Gastroesophageal sphincter (tissue), 4 donors: ENCODE measurements around the gene TTC23. TPM values are rescaled to one million over a fixed set of nuclear protein-coding genes. Genes with fewer than 3 reads are reported as not detected.

Experiments
- ATAC-seq: fragments of 150-250 bp; one replicate; pipeline ENCODE4 v1.9.1; 2016; ENCODE audit warnings: mild to moderate bottlenecking, moderate library complexity
- H3K27ac ChIP-seq, 4 donors: fragments of 200-600 bp; sonication (generic) in 3 of 4; 1 replicate in 3 of 4; 2 replicates in 1 of 4; pipeline ENCODE4 v1.5.1; 2016 to 2019
- H3K27me3 ChIP-seq: fragments of 200-600 bp; sonication (generic); one replicate; pipeline ENCODE4 v1.5.1; 2019
- H3K36me3 ChIP-seq, 2 donors: fragments of 200-600 bp; sonication (generic); one replicate each; pipeline ENCODE4 v1.5.1; 2019; ENCODE audit warnings: control low read depth in 1 of 2
- H3K4me1 ChIP-seq, 3 donors: fragments of 200-600 bp; sonication (generic); 1 replicate in 2 of 3; 2 replicates in 1 of 3; pipeline ENCODE4 v1.5.1; 2016 to 2019; ENCODE audit warnings: control low read depth in 2 of 3
- H3K4me3 ChIP-seq, 2 donors: fragments of 200-600 bp; sonication (generic); one replicate each; pipeline ENCODE4 v1.5.1; 2019; ENCODE audit warnings: mild to moderate bottlenecking in 1 of 2, moderate library complexity in 1 of 2
- H3K9me3 ChIP-seq, 3 donors: fragments of 200-600 bp; sonication (generic); one replicate each; pipeline ENCODE4 v1.5.1; 2017 to 2019; ENCODE audit warnings: control low read depth in 2 of 3
- CTCF ChIP-seq, 4 experiments: fragments of 200-600 bp in 2 of 4; fragments of 450-650 bp in 2 of 4; sonication (generic) in 1 of 4; IDR thresholded peaks; one replicate each; pipeline ENCODE4 v1.5.1; 2017 to 2019; ENCODE audit warnings: antibody characterized with exemption in 4 of 4, mild to moderate bottlenecking in 2 of 4, moderate library complexity in 2 of 4
- EP300 ChIP-seq: sonication (generic); formaldehyde crosslinking; IDR thresholded peaks from one replicate; pipeline ENCODE4 v1.6.1; 2017; ENCODE audit warnings: antibody characterized with exemption, mild to moderate bottlenecking
- POLR2A ChIP-seq, 2 donors: fragments of 450-650 bp; IDR thresholded peaks; one replicate each; pipeline ENCODE4 v1.6.1; 2017; ENCODE audit warnings: antibody characterized with exemption in 2 of 2, mild to moderate bottlenecking in 2 of 2, moderate library complexity in 1 of 2
- POLR2AphosphoS5 ChIP-seq: sonication (generic); formaldehyde crosslinking; IDR thresholded peaks from one replicate; pipeline ENCODE4 v1.6.1; 2017; ENCODE audit warnings: antibody characterized with exemption
- WGBS, 2 donors: methylation state at CpG; one replicate each; pipeline ENCODE4 v1.1.5; 2018; ENCODE audit warnings: low coverage in 1 of 2; 5-methylcytosine and 5-hydroxymethylcytosine counted together
- total RNA-seq, 4 donors: library from RNA; depleted of rRNA; stranded (reverse); fragments of >200 nt; gene quantifications; one replicate each; pipeline ENCODE4 v1.1.0, GENCODE V29; 2016

The TTC23 gene
- total RNA-seq, 4 donors from 2014 or later, result 13.7 to 33.3 (median 20.0) TPM

- H3K36me3 ChIP-seq, result no peaks in the 10 kb centered on the region
- no peaks in the 10 kb centered on the region for H3K4me1 ChIP-seq
- TF ChIP-seq CTCF (IDR thresholded peaks at IDR 0.05) (no peak), POLR2AphosphoS5 (no peak), EP300 (no peak), POLR2A (IDR thresholded peaks at IDR 0.05) (no peak)
- no peak overlapping the region for H3K27ac ChIP-seq
- ATAC-seq, result no peak
- no peak overlapping the region for H3K4me3 ChIP-seq
- H3K27me3 ChIP-seq, result no peaks in the 10 kb centered on the region
- no peaks in the 10 kb centered on the region for H3K9me3 ChIP-seq
- WGBS, 2 donors, result 100% methylated on average over 2 of the region's 2 CpGs
Observed at GRCh38 chr15:99275061-99275460, 25.7 kb upstream of the TTC23 start.

- Histone ChIP-seq H3K36me3 (no peaks in the 10 kb centered on the region), H3K27ac (no peak overlapping the region), H3K9me3 (no peaks in the 10 kb centered on the region), H3K27me3 (no peaks in the 10 kb centered on the region), H3K4me3 (no peak overlapping the region), H3K4me1 (no peaks in the 10 kb centered on the region)
- no peak for TF ChIP-seq POLR2A (IDR thresholded peaks at IDR 0.05)
- ATAC-seq, result no peak
- WGBS, 2 donors, result 49 to 59% methylated on average over 3 of the region's 3 CpGs
Observed at GRCh38 chr15:99273801-99274200, 24.4 kb upstream of the TTC23 start.

GRCh38 chr15:99268431-99268830, 19.1 kb upstream of the TTC23 start:
- no peak for TF ChIP-seq CTCF (IDR thresholded peaks at IDR 0.05)
- TF ChIP-seq POLR2AphosphoS5, result no peak
- Histone ChIP-seq H3K27me3 (no peaks in the 10 kb centered on the region), H3K9me3 (no peaks in the 10 kb centered on the region), H3K4me1 (no peaks in the 10 kb centered on the region), H3K27ac (no peak overlapping the region), H3K4me3 (no peak overlapping the region), H3K36me3 (peaks cover 0 to 3% of the 10 kb centered on the region in 2 donors)
- WGBS, 2 donors, result 80 to 86% methylated on average over 5 of the region's 5 CpGs
- ATAC-seq, result no peak

GRCh38 chr15:99267957-99268356, 18.6 kb upstream of the TTC23 start:
- Histone ChIP-seq H3K9me3 (no peaks in the 10 kb centered on the region), H3K27me3 (no peaks in the 10 kb centered on the region), H3K27ac (no peak overlapping the region), H3K36me3 (peaks cover 0 to 3% of the 10 kb centered on the region in 2 donors), H3K4me1 (no peaks in the 10 kb centered on the region), H3K4me3 (no peak overlapping the region)
- TF ChIP-seq EP300 (no peak), POLR2AphosphoS5 (no peak), CTCF (IDR thresholded peaks at IDR 0.05) (no peak), POLR2A (IDR thresholded peaks at IDR 0.05) (no peak)
- WGBS, 2 donors, result 92 to 95% methylated on average over 3 of the region's 3 CpGs
- no peak for ATAC-seq

GRCh38 chr15:99265541-99266070, 16.2 kb upstream of the TTC23 start:
- 81 to 100% methylated on average over 1 to 3 of the region's 3 CpGs for WGBS, 2 donors

More at GRCh38 chr15:99265541-99266070, 16.2 kb upstream of the TTC23 start:
- no peaks in the 10 kb centered on the region for H3K27me3 ChIP-seq
- no peaks in the 10 kb centered on the region for H3K4me1 ChIP-seq
- no peak overlapping the region for H3K27ac ChIP-seq
- no peak for ATAC-seq
- H3K9me3 ChIP-seq, result no peaks in the 10 kb centered on the region
- H3K4me3 ChIP-seq, result no peak overlapping the region
- TF ChIP-seq POLR2AphosphoS5, result no peak
- no peak for TF ChIP-seq CTCF (IDR thresholded peaks at IDR 0.05)
- TF ChIP-seq EP300, result no peak
- TF ChIP-seq POLR2A (IDR thresholded peaks at IDR 0.05), result no peak
- H3K36me3 ChIP-seq, result peaks cover 0 to 16% of the 10 kb centered on the region in 2 donors
